Smooth muscle cell (in vitro differentiated cells): ENCODE data around the gene SYNJ2. TPM values are rescaled to one million over a fixed set of nuclear protein-coding genes. Genes with fewer than 3 reads are reported as not detected.

Experiments used
- DNase-seq: peaks from one replicate; lab custom pipeline; 2025; ENCODE audit not compliant: unreplicated experiment; lab: John Stamatoyannopoulos, UW
- H2AFZ ChIP-seq: fragments of 200-600 bp; sonication (generic); 2 replicates; pipeline ENCODE4 v1.6.0; 2016; ENCODE audit warnings: antibody characterized with exemption, low read depth, mild to moderate bottlenecking
- H3F3A ChIP-seq: fragments of 200-600 bp; sonication (generic); 2 replicates; pipeline ENCODE4 v1.6.0; 2017; ENCODE audit warnings: antibody characterized with exemption, low read depth
- H3K27ac ChIP-seq: fragments of 200-600 bp; sonication (generic); 2 replicates; pipeline ENCODE4 v1.5.1; 2016; ENCODE audit warnings: low read depth, mild to moderate bottlenecking
- H3K27me3 ChIP-seq: fragments of 200-600 bp; sonication (generic); 2 replicates; pipeline ENCODE4 v1.6.1; 2016; ENCODE audit warnings: low read depth, mild to moderate bottlenecking
- H3K36me3 ChIP-seq: fragments of 200-600 bp; sonication (generic); 2 replicates; pipeline ENCODE4 v1.5.1; 2016; ENCODE audit warnings: low read depth
- H3K4me1 ChIP-seq: fragments of 200-600 bp; sonication (generic); 2 replicates; pipeline ENCODE4 v1.5.1; 2016; ENCODE audit warnings: low read depth
- H3K4me2 ChIP-seq: fragments of 200-600 bp; sonication (generic); 2 replicates; pipeline ENCODE4 v1.6.0; 2016; ENCODE audit warnings: mild to moderate bottlenecking
- H3K4me3 ChIP-seq: fragments of 200-600 bp; sonication (generic); 2 replicates; pipeline ENCODE4 v1.5.1; 2016; ENCODE audit warnings: mild to moderate bottlenecking
- H3K79me2 ChIP-seq: fragments of 200-600 bp; sonication (generic); 2 replicates; pipeline ENCODE4 v1.6.0; 2016; ENCODE audit warnings: low read depth, mild to moderate bottlenecking
- H3K9ac ChIP-seq: fragments of 200-600 bp; sonication (generic); 2 replicates; pipeline ENCODE4 v1.6.0; 2016; ENCODE audit warnings: low read depth
- H3K9me3 ChIP-seq: fragments of 200-600 bp; sonication (generic); replicated peaks from 2 replicates; pipeline ENCODE4 v1.5.1; 2016; ENCODE audit warnings: low read depth
- H4K20me1 ChIP-seq: fragments of 200-600 bp; sonication (generic); 2 replicates; pipeline ENCODE4 v1.6.0; 2016; ENCODE audit warnings: low read depth
- WGBS: methylation state at CpG from one replicate; pipeline ENCODE4 v1.1.7; 2016; ENCODE audit warnings: low lambda C conversion rate; 5-methylcytosine and 5-hydroxymethylcytosine counted together
- polyA plus RNA-seq: library from polyadenylated mRNA; unstranded; fragments of >200 nt; fragmentation: Nextera tagmentation; extraction: Ambion mirVana; gene quantifications from 2 replicates; pipeline ENCODE4 v1.2.1, GENCODE V29; 2016
- total RNA-seq: library from RNA; depleted of rRNA; stranded (reverse); fragments of >200 nt; gene quantifications from 2 replicates; pipeline ENCODE4 v1.2.3, GENCODE V29; 2014
- TF ChIP-seq, protein P1 (sequence below): fragments of 200-600 bp; sonication (generic); IDR thresholded peaks from 2 replicates; pipeline ENCODE4 v1.5.1; 2017; ENCODE audit warnings: borderline replicate concordance, mild to moderate bottlenecking, antibody characterized with exemption; ENCODE audit not compliant: insufficient read depth, poor library complexity, severe bottlenecking

Gene SYNJ2
- total and polyA plus RNA-seq, 2 experiments from 2014 or later: 6.0 to 6.1 TPM

DNA sequence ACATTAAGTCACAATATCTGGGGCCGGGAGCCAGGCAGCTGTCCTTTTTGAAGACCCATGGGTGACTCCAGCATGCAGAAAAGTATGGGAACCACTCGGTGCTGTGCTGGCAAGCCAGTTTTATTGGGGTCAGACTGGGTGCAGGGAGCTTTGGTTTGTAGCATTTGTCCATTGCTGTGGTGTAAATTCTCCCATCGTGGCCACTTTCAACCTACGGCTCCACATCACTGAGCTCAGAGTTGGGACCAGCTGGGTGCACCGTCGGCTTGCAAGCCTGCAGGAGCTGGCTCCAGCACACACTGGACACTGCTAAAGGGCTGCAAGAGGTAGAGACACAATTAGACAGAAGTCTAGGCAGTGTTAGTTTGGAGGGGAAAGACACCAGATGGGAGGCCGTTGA lies 66.9 kb downstream of the SYNJ2 start:
- Histone ChIP-seq H3K36me3 (no peaks in the 10 kb centered on the region), H3K9me3 (no peaks in the 10 kb centered on the region), H3K9ac (no peak overlapping the region), H4K20me1 (no peaks in the 10 kb centered on the region), H2AFZ (no peak overlapping the region), H3F3A (no peaks in the 10 kb centered on the region), H3K4me2 (no peak overlapping the region), H3K27me3 (no peaks in the 10 kb centered on the region), H3K27ac (no peak overlapping the region), H3K4me3 (no peak overlapping the region), H3K4me1 (no peaks in the 10 kb centered on the region), H3K79me2 (no peaks in the 10 kb centered on the region)
- DNase-seq: no peak
- TF ChIP-seq, protein P1, sequence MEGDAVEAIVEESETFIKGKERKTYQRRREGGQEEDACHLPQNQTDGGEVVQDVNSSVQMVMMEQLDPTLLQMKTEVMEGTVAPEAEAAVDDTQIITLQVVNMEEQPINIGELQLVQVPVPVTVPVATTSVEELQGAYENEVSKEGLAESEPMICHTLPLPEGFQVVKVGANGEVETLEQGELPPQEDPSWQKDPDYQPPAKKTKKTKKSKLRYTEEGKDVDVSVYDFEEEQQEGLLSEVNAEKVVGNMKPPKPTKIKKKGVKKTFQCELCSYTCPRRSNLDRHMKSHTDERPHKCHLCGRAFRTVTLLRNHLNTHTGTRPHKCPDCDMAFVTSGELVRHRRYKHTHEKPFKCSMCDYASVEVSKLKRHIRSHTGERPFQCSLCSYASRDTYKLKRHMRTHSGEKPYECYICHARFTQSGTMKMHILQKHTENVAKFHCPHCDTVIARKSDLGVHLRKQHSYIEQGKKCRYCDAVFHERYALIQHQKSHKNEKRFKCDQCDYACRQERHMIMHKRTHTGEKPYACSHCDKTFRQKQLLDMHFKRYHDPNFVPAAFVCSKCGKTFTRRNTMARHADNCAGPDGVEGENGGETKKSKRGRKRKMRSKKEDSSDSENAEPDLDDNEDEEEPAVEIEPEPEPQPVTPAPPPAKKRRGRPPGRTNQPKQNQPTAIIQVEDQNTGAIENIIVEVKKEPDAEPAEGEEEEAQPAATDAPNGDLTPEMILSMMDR: no peak
- 91% methylated on average over 7 of the region's 7 CpGs for WGBS

DNA sequence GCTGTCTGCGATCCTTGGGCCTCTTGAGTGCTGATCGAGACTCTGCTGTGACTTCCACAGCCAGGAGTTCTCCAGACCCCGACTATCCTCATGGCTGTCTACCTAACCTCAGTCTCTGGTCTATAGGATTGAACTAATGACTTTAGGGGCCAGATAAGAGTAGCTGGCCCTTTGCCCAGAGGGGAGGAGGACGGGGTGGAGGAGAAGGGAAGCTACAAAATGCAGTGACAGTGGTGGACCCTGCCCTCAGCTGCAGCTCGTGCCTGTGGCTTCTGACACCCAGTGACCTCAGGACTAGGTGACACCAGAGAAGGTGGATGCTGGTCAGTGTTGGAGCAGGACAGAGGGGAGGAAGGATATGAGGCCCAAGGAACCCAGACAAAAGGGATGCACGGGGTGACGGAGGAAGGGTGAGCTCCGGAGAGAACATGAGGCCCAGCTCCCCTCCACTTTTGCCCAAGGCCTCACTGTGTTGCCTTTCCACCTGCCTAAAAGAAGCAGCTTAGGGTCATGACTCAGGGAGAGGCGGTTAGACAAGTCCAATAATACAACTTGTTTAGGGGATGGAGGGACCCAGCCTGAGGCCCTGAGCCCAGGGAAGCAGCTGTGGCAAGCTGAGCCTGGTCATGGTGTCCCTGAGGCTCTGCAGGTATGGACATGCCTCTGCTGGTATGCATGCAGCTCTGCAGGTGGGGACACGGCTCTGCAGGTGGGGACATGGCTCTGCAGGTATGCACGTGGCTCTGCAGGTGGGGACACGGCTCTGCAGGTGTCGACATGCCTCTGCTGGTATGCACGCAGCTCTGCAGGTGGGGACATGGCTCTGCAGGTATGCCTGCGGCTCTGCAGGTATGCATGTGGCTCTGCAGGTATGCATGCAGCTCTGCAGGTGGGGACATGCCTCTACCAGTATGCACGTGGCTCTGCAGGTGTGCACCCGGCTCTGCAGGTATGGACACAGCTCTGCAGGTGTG lies 67.7 kb downstream of the SYNJ2 start:
- Histone ChIP-seq H3K36me3 (no peaks in the 10 kb centered on the region), H3K4me1 (no peaks in the 10 kb centered on the region), H3F3A (no peaks in the 10 kb centered on the region), H3K4me2 (no peak overlapping the region), H4K20me1 (no peaks in the 10 kb centered on the region), H3K9me3 (no peaks in the 10 kb centered on the region), H3K27ac (no peak overlapping the region), H3K4me3 (no peak overlapping the region), H3K27me3 (no peaks in the 10 kb centered on the region), H3K79me2 (no peaks in the 10 kb centered on the region), H3K9ac (no peak overlapping the region), H2AFZ (no peak overlapping the region)
- DNase-seq: no peak
- whole genome bisulfite sequencing: 76% methylated on average over 17 of the region's 17 CpGs
- TF ChIP-seq, protein P1: no peak

DNA sequence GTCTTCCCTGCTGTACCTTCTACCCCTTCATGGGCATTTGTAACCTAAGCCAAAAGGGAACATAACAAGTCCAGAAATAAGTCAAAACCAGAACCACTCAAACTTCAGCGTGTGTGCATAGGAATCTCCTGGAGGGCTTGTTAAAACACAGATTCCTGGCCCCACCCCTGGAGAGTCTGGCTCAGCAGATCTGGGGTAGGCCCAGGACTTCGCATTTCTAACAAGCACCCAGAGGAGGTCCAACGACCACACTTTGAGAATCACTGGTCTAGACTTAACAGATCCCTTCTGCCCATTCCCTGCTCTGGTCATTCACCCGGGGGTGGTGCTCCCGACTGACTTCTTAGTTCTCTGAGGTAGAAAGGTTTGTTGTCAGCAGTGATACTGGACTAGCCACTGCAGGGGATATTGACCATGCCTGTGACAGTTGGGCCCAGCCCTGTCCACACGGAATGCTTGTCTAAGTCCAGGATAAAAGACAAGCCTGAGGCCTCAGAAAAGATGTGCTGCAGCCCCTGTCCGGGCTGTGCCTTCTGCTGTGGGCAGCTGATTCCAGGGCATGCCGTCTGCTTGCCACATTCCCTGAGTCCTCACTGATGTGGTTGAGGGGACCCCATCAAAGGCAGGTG lies 68.6 kb downstream of the SYNJ2 start:
- Histone ChIP-seq H4K20me1 (no peaks in the 10 kb centered on the region), H3K79me2 (no peaks in the 10 kb centered on the region), H3K36me3 (no peaks in the 10 kb centered on the region), H3F3A (no peaks in the 10 kb centered on the region), H3K4me2 (no peak overlapping the region), H3K27ac (peak overlapping the region; percentile 62), H3K27me3 (no peaks in the 10 kb centered on the region), H3K4me1 (no peaks in the 10 kb centered on the region), H3K9ac (peak overlapping the region; percentile 17), H3K4me3 (no peak overlapping the region), H3K9me3 (no peaks in the 10 kb centered on the region), H2AFZ (no peak overlapping the region)
- 82% methylated on average over 8 of the region's 8 CpGs for WGBS
- DNase-seq: no peak
- TF ChIP-seq, protein P1: no peak
